ENCODE data around the gene DHRS12. TPM values are rescaled to one million over a fixed set of nuclear protein-coding genes. Genes with fewer than 3 reads are reported as not detected.

DHRS12 gene
- total RNA-seq, 1 donor from 2014 or later = 10.3 TPM

DNA sequence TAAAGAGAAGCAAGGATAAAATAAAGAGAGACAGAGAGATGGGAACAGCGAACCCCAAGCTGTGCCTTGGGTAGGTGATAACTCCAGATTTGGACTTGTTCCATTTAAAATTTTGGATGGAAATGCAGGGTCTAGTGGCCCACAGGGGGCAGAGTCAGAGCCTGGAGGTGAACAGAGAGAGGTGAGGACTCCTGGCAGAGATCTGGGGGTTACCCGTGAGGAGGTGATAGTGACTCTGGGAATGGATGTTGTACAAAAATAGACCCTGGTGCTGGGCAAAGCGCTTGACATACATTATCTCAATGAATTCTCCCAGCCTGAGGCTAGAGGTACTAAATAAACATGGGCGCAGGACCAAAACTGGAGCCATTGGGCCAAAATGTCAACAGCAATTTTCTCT is 14.3 kb upstream of the DHRS12 start:
- no peak for DNase-seq

DNA sequence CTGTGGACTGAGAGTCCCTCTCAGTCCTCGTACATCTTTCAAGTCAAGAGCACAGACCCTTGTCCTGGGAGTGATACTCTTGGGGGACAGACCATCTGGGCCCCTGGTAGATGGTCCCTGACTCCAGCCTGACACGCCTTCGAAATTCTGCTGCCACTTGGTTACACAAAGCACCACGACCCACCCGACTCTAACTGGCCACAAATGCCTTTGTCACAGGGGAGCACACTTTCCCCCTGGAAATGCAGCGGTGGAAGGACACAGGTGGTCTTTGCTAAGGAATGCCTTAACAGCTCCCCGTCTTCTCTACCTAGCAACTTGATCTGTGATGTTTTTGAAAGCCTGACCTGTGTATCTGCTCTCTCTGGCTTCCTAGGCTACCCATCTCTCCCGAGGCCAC is 13.8 kb upstream of the DHRS12 start:
- Histone ChIP-seq H3K4me3 (no peak overlapping the region), H3K36me3 (no peaks in the 10 kb centered on the region), H3K27ac (replicated peaks) (peak overlapping the region; percentile 52), H3K9me3 (replicated peaks) (no peaks in the 10 kb centered on the region), H3K27me3 (ENCODE audit: low read depth) (no peaks in the 10 kb centered on the region), H3K4me1 (peaks cover 44% of the 10 kb centered on the region)
- intact Hi-C loops (cut with micrococcal nuclease) = no loop called here
- no peak for DNase-seq
- TF ChIP-seq, protein P1, sequence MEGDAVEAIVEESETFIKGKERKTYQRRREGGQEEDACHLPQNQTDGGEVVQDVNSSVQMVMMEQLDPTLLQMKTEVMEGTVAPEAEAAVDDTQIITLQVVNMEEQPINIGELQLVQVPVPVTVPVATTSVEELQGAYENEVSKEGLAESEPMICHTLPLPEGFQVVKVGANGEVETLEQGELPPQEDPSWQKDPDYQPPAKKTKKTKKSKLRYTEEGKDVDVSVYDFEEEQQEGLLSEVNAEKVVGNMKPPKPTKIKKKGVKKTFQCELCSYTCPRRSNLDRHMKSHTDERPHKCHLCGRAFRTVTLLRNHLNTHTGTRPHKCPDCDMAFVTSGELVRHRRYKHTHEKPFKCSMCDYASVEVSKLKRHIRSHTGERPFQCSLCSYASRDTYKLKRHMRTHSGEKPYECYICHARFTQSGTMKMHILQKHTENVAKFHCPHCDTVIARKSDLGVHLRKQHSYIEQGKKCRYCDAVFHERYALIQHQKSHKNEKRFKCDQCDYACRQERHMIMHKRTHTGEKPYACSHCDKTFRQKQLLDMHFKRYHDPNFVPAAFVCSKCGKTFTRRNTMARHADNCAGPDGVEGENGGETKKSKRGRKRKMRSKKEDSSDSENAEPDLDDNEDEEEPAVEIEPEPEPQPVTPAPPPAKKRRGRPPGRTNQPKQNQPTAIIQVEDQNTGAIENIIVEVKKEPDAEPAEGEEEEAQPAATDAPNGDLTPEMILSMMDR (IDR thresholded peaks at IDR 0.05; ENCODE audit: borderline replicate concordance) = no peak

More for the DNA sequence above, 14.3 kb upstream of the DHRS12 start:
- peak overlapping the region; percentile 65 for H3K27ac ChIP-seq (replicated peaks)
- no peaks in the 10 kb centered on the region for H3K36me3 ChIP-seq
- H3K4me1 ChIP-seq = peaks cover 49% of the 10 kb centered on the region
- H3K9me3 ChIP-seq (replicated peaks) = no peaks in the 10 kb centered on the region
- no peaks in the 10 kb centered on the region for H3K27me3 ChIP-seq (ENCODE audit: low read depth)
- intact Hi-C loops (cut with micrococcal nuclease) = no loop called here
- no peak overlapping the region for H3K4me3 ChIP-seq
- TF ChIP-seq, protein P1 (IDR thresholded peaks at IDR 0.05; ENCODE audit: borderline replicate concordance) = peak; percentile 50

DNA sequence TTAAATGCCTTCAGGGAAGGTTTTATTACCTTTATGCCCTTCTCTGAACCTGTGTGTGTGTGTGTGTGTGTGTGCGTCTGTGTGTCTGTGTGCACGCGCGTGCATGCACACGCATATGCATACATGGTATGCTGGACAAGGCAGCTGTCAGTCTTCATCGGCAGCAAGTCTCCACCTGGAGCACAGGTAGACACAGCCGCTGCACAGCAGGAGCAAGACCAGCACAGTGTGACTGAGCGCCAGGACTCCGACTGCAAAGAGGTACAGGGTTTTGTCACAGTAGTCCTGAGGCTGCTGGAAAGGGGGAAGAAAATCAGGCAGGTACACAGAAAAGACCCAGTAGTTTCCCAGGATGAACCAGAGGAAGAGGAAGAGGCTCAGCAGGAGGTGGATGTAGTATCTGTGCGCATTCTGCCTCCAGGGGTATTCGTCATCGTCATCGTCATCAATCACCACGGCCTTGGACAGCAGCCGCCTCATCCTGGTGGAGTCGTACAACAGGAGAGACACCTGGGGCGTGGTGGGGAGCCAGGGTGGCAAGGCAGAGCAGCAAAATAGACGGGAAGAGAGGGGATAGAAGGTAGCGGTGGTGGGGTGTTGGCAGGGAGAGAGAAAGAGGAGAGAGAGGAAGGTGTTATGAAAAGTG is 12.8 kb upstream of the DHRS12 start:
- no peak overlapping the region for H3K27ac ChIP-seq (replicated peaks)
- H3K4me3 ChIP-seq = no peak overlapping the region
- H3K9me3 ChIP-seq (replicated peaks) = no peaks in the 10 kb centered on the region
- peaks cover 34% of the 10 kb centered on the region for H3K4me1 ChIP-seq
- intact Hi-C loops (cut with micrococcal nuclease) = no loop called here
- H3K27me3 ChIP-seq (ENCODE audit: low read depth) = no peaks in the 10 kb centered on the region
- DNase-seq = no peak
- TF ChIP-seq, protein P1 (IDR thresholded peaks at IDR 0.05; ENCODE audit: borderline replicate concordance) = no peak
- H3K36me3 ChIP-seq = no peaks in the 10 kb centered on the region

DNA sequence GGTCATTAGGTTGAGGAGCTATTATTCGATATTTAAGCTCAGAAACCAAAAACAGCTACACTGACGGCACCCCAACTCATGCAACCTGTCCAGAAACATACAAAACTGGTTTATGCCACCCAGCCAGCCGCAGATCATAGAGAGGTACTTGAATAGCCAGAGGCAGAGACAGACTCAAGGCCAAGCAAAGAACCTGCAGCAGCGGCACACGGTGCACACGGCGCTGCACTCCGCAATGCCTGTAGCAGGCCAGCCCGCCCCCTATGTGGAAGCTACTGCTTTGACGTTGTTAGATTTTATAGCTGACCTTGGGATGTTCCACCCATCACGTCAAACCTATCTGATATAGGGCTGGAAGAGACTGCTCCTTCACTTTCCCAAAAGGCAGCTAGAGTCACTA is 11.9 kb upstream of the DHRS12 start:
- no peak for DNase-seq
- no peaks in the 10 kb centered on the region for H3K27me3 ChIP-seq (ENCODE audit: low read depth)
- no peaks in the 10 kb centered on the region for H3K9me3 ChIP-seq (replicated peaks)
- no peaks in the 10 kb centered on the region for H3K36me3 ChIP-seq
- H3K4me3 ChIP-seq = no peak overlapping the region
- H3K27ac ChIP-seq (replicated peaks) = peak overlapping the region; percentile 28
- TF ChIP-seq, protein P1 (IDR thresholded peaks at IDR 0.05; ENCODE audit: borderline replicate concordance) = no peak
- intact Hi-C loops (cut with micrococcal nuclease) = no loop called here
- peaks cover 32% of the 10 kb centered on the region for H3K4me1 ChIP-seq

- TF ChIP-seq, protein P1 (IDR thresholded peaks at IDR 0.05; ENCODE audit: borderline replicate concordance) = peak; percentile 88
- DNase-seq = peak; percentile 52
- Histone ChIP-seq H3K4me3 (peak overlapping the region; percentile 41), H3K27ac (replicated peaks) (peak overlapping the region; percentile 28), H3K36me3 (no peaks in the 10 kb centered on the region), H3K9me3 (replicated peaks) (no peaks in the 10 kb centered on the region), H3K27me3 (ENCODE audit: low read depth) (no peaks in the 10 kb centered on the region), H3K4me1 (peaks cover 32% of the 10 kb centered on the region)
- intact Hi-C loops (cut with micrococcal nuclease) = no loop called here
These were observed 11.1 kb upstream of the DHRS12 start for GRCh38 chr13:51814825-51815650.
